Dedifferentiated amniotic fluid mesenchymal stem cell (primary cell): ENCODE results near the gene POLG.

ENCODE experiments used
- DNase-seq: peaks from one replicate; pipeline ENCODE4 v3.0.0-alpha.2; 2016; ENCODE audit errors: extremely low spot score

POLG gene

GRCh38 chr15:89326316-89326715 lies 8.3 kb downstream of the POLG start:
- no peak for DNase-seq

- DNase-seq, result no peak
Measured at GRCh38 chr15:89325039-89325803, 9.4 kb downstream of the POLG start.

- no peak for DNase-seq
Measured at GRCh38 chr15:89323825-89324224, 10.8 kb downstream of the POLG start.

DNA sequence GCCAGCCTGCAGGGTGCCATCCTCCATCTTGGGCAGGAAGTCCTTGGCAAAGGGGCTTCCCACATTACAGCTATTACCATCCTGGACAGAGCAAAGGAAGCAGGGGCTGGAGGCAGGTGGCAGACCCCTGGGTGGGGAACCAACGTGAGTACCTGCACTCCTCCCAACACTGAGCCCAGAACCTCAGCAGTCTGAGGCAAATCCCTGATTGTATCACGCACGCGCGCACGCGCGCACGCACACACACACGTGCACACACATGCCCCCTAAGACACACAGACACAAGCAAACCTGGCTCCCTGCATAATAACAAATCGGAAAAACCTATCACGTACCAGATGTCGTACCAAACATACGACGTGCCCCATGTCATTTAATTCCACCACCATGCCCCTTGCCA lies 11.8 kb downstream of the POLG start:
- DNase-seq, result no peak

DNA sequence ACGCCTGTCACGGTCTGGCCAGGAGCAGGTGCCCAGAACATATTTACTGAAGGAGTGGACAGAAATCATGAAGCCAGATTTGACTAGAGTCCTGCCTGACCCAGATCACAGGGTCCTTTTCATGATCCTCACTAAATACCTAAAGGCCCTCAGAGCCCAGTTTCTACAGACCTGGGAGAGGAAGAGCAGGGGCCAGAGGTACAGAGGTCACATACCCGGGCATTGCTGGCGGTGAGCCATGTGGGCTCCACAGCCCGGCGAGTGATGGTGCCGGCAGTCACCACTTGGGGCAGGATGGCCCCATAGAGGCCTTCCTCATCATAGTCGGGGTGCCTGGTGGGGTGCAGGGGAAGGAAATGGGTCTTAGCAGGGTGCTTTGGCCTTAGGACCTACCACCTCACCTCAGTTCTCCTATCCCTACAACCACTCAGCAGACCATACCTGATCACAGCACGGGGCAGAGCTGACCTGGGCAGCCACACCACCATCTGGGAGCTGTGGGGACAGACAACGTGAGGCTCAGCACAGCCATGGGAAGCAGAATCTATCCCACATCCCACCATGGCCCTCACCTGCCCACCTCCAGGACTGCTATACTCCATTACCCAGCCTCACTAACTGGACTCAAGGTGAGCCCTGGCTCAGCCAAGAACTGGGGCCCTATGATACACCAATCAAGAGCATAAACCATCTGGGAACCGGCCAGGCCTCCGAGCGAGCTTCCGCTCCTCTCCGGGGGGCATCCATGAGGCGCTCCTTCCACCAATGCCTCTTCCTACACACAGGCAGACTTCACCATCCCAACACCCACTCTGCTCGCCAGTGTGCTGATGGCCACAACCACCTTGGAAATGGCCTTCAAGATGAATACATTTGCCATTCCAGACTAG lies 12.9 kb downstream of the POLG start:
- no peak for DNase-seq

GRCh38 chr15:89320200-89320599 lies 14.4 kb downstream of the POLG start:
- no peak for DNase-seq

DNA sequence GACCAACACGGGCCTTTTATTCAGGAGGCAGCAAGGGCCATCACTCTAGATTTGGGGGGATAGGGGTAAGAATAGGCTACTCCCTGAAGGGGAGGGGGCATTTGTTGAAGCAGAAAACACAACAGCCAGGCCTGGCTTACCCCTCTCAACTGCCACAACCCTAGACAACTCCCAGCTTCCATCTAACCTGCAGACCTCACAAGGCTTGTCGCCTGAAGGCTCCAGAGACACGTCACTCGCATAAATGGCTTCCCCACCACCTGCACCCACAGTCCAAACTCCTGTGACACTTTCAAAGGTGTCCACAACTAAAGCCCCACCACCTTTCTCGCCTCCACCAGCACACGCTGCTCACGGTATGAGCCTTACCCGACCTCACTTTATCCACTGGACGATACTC lies 14.9 kb downstream of the POLG start:
- no peak for DNase-seq

GRCh38 chr15:89317186-89317720 lies 17.4 kb downstream of the POLG start:
- DNase-seq, result no peak

DNA sequence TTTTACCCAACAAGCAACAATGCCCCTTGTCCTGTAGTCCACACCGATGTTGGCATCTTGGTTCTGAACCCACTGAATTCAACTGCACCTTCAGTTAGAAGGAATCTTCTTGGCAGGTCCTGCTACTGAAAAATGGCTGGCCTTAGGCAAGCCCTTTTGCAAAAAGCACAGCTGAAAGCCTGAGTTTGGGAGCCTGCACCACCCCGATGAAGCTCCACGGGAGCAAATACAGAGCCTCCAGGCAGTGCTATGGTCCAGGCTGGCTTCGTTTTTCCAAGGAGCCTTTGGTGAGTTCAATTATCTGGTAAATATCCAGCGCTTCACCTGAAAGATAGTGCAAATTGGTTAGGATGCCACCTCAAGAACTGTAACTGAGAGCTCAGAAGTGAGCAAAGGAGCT lies 18.1 kb downstream of the POLG start:
- no peak for DNase-seq

- DNase-seq, result no peak
Measured at GRCh38 chr15:89315375-89315929, 19.2 kb downstream of the POLG start.

- no peak for DNase-seq
Measured at GRCh38 chr15:89309993-89310392, 24.6 kb downstream of the POLG start.

DNA sequence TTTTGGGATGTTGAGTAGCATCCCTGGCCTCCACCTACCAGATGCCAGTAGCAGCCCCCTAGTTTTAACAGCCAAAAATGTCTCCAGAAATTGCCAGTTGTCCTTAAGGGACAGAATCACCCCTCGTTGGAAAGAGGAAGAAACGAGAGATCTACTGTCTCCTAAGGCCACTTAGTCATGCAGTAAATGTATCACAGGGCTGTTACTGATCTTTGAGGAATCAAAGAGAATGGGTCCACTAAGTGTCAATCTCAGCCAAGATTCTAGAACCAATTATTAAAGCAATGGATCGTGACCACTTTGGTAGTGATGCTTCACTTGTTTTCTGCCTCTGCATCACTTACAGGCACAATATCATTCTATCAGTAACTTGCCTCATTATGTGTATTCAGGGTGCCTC lies 26.4 kb downstream of the POLG start:
- DNase-seq, result no peak

DNA sequence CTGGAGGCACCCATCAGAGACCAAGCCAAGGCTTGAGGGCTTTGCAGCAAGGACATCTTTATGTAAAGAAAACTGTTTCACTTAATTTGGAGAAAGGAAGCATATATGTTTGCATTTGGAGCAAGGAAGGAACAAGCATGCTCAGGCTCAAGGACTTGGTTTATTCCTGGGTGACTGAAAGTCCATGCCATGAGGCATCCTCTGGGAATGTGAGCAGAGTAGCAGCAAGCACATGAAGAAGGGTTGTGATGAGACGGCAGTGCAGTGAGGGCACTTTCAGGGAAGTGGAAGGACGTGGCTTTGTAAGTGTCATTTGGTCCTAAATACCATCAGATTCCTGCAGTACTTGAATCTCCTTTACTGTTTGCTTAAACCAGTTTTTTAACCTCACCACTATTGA lies 26.8 kb downstream of the POLG start:
- peak; percentile 38 for DNase-seq

DNA sequence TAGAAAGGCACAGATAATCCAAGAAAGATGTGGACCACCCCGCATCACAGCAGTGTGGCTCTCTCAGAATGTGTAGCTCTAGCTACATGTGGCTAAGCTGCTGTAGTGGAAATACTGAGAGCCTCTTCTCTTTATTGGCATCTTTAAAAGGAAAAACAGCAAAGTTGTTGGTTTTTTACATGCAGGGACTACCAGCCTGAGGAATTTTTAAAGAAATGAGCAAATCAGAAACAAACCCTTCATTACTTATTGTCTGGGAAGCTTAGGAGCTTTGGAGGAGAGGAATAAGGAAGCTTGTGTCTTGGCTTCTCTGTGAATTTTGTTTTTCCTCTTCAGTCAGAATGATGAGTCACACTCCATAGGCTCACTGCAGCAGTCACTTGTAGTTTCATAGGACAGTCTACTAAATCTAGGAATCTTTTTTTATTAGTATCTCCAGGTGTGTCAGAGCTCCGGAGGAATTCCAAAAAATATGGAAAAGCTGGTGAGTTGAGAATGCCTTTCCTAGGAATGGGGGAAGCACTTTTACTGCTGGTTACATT lies 27.5 kb downstream of the POLG start:
- DNase-seq, result no peak

DNA sequence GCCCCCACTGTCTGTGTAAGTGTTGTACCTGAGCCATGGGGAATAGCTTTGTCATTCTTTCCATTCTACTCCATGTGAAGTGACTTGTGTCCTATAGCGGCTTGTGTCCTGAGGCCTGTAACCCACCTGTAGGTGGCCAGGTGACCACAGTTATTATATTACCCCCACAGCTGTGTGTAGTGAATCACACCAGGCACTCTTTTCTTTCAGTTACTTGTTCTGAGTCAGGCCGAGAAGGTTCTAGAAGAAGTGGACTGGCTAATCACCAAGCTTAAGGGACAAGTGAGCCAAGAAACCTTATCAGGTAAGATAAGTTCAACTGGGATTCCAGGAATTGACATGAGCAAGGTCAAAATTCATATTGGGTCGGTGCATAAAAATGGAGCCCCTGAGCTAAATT lies 29.2 kb downstream of the POLG start:
- no peak for DNase-seq

GRCh38 chr15:89303986-89304385 lies 30.6 kb downstream of the POLG start:
- DNase-seq, result no peak

GRCh38 chr15:89301304-89302089 lies 33.1 kb downstream of the POLG start:
- no peak for DNase-seq

- peak; percentile 46 for DNase-seq
Measured at GRCh38 chr15:89299896-89300295, 34.7 kb downstream of the POLG start.

GRCh38 chr15:89293012-89293411 lies 41.6 kb downstream of the POLG start:
- DNase-seq, result no peak

DNA sequence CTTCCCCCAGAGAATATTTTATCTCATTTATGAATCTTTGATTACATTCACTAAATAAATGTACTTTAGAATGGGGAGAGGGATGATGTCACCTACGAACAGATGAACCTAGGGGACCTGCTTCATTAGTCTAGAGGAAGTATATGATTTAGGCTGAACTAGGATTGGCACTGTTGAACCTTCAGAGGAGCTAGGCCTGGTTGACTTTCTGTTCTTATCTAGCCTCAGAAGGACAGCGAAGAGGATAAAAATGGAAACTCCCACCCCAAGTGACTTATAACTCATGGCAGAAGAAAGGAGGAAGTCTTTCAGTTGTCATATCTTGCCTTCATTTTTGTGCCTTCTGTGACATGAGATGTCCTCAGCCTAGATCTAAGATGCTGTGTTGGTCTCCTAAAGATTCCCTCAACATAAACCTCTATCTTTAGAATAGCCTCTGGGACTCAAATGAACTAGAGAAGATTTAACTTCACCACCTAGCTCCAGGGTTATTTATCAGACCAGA lies 42.6 kb downstream of the POLG start:
- no peak for DNase-seq

- no peak for DNase-seq
Measured at GRCh38 chr15:89283201-89283600, 51.4 kb downstream of the POLG start.
